ENCODE measurements around the gene SEMA3A.

The SEMA3A gene

DNA sequence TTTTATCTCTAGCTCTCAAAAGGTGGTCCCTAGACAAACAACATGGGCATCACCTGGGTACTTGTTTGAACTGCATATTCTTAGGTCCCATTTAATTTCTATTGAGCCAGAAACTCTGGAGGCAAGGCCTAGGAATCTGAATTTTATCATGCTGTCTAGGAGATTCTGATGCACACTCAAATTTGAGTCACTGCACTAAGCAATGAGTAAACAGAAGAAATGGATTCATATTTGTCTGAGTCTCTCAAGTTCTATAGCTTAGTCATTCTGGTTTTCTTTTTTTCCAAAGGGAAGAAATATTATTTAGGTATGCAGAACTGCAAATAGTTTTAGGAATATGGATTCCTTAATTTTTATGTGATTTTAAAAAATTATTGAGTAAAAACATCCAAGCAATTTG, 185.5 kb downstream of the SEMA3A start:
- no peak for DNase-seq (ENCODE audit: low spot score)

DNA sequence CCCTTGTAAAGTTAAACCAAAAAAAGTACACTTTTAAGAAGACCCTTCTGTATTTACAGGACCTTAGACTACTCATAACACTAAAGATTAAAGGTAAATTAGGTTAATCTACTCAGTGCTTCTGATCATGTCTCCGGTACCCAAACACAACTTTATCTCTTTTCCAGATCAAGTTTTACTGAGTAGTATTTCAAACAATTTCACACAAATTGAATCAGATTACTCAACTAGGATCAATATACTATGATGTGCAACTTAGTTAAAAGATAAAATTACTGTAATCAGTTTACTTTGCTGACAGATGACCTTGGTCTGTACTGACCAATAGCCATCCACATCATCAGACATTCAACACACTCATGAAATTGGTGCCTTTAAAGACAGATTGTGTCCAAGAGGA, 191.4 kb downstream of the SEMA3A start:
- no peak for DNase-seq (ENCODE audit: low spot score)

DNA sequence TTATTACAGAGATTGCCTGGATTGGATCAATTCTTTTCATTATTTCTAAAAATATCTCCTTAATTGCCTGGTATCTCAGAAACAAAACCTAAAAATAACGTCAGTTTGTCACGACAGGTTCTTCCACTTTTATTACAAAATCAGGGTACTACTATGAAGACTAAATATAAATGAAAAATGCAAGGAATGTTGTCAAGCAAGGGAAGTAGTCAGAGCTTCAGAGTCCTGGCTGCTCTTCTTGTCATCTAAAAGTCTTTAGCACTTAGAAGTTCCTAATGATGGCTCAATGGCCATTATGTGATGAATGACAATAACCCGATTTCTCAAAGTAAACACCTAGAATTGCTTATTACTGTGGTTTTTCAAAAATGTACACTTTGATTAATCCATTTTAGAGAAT, 192.2 kb downstream of the SEMA3A start:
- DNase-seq (ENCODE audit: low spot score): no peak

DNA sequence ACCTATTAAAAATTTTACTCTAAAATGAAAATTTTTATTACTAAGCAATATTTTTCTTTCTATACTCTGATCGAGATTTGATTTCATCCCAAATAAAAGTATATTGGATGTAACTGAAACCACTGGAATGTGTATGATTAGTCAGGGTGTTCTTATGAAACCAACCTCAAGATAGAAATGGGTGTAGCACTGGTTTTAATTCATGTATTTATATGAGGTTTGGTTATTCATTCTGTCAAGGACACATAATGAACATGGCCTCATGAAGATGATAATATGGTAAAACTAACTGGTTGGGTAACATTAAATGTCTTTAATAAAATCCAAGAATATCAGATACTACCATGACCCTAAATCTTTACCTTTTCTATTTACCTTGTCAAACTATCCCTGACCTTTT, 197.7 kb downstream of the SEMA3A start:
- no peak for DNase-seq (ENCODE audit: low spot score)

DNA sequence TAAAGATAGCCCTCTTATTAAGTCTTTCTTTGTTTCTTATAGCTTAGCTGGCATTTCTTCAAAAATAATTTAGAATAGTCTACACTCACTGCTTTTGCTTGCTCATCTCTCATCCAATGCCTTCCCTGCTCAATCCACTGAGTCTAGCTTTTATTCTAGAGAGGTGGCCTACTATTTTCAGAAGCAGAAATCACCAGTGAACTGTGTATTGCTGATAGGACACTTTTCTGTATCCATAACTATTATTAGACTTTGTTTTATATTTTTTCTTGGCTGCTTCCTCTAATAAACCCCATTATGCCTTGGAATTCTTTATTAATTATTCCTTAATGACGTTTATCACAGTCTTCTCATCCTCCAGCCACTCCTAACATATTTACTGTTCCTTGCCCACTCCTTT, 206.8 kb downstream of the SEMA3A start:
- no peak for DNase-seq (ENCODE audit: low spot score)

DNA sequence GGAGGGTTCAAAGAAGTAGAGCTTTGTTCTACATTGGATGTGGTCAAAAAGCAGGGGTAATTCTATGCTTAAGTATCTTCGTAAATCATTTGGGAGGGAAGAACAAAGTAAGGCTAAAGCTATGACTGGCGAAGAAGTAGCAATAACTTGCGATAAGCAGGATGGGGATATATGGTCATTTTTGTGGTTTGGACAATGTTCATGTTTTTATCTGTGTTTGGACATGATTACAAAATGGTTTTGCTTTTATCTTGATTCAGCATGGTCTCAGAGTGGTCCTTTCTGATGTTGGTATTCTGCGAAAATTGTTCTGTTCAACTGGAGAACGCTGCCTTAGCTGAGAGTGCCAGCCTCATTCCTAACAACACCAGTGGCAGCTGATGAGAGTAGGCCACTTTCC, 208.8 kb downstream of the SEMA3A start:
- no peak for DNase-seq (ENCODE audit: low spot score)

DNA sequence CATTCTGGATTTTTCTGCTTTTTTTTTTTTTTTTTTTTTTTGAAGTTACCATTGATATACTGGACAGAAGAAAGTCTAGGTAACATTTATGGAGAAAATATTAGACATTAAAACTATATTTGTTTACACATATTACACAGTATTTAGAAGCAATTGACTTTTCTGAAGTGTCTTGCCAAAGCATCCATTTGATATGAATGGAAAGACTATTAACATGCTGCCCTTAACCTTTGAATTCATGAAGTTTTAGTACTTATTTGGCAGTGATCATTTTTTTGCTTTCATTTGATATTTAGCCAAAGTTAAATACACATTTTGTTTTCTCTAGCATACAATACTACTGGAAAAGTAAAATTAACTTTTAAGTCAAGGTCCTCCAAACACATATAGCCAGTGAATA, 210.0 kb downstream of the SEMA3A start:
- no peak for DNase-seq (ENCODE audit: low spot score)

DNA sequence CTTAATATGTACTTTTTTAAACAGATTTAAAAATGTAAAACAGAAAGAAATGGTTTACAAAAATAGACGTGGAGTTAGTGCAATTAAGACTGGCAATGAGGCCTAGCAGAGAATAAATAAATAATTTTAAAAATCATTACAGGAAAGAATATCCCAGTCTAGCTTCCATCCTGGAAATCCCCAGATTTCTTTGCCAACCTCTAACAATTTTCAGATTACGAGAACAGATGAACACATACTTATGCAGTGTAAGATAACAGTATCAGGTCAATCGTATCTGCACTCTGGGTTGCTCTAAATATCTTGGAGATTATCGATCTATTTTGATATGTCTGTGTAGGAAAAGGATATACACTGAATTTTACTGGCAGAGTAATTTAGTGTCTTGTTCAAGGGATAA, 210.5 kb downstream of the SEMA3A start:
- no peak for DNase-seq (ENCODE audit: low spot score)

DNA sequence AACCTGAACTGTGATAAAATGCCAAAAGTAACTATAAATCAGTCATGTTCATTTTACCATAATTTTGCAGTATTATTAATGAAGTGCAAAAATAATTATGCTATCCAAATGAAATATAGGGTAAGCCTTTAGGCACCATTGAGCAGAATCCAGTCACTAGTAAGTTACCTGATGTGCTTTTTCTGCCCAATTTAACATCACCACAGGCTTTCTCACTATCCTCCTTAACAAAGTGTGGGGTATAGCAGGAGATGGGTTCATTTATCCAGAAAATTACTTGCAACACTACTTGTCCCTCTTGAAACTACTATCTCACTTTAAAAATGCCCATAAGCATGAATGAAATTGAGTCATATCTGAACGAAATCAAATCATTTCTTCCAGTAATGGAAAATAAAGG, 211.0 kb downstream of the SEMA3A start:
- no peak for DNase-seq (ENCODE audit: low spot score)

DNA sequence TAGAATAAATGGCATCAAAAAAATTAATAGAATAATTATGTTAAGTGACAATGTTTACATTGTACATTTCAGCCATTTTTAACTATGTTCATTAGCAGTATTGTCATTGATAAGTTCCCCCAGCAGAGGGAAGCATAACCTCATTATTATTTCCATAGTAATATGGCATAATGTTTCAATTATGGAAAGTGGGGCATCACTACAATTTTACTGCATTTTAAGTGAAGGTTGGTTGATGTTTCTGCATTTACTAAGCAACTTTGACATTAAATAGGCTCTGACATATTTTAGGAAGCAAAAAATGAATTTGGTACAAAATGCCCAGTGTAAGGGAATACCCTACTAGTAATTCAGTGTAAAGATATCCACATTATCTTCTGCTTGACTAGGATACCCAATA, 218.3 kb downstream of the SEMA3A start:
- peak; percentile 35 for DNase-seq (ENCODE audit: low spot score)

DNA sequence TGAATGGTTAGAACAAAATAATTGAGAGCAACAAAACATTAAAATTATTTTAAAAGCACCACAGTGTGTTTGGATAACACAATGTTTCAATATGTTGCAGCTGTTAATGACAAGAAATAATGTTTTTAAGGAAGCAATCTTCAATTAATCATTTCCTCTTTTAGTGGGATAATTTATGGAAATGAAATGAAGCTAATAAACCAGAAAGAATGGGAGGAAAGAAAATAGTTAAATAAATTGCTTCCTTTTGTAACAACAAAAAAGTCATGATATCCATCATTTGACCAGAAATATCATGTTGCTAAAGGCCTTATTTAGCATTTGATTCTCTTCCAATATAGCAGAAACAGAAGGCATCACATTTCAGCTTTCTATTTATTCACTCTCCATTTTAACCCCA, 224.5 kb downstream of the SEMA3A start:
- no peak for DNase-seq (ENCODE audit: low spot score)

DNA sequence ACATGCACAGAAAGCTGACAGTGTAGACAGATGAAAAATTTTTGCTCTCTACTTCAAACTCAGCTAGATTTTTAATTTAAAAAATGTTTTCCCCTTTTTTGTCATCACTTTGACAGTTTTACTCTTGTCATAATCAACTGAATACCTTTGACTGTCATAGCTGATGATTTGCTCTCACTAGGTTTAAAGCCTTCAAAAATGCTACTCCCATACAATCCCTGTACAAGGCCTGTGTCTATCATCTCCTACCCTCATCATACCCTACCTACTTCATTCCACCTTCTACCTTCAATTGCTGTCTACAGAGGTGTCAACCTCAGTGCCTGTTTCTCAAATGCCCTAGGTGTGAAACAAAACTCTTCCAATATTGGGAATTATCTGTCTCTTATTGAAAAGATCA, 230.3 kb downstream of the SEMA3A start:
- no peak for DNase-seq (ENCODE audit: low spot score)

DNA sequence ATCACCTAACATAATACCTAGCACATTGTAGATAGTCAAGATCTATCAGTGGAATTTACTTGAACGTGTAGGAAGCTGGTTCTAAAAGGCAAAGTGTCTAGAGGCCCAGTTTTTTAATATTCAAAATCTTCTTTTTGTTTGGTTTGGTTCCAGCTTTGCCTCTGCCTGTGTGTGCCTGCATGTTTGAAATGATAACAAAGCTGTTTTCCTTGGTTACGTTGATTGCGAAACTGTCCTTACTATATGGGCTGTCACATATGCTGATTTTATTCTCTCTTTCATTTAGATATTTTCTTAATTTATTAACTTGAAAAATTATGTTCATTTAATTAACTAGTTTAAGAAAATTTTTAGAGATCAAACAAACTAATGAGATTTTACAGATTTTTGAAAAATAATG, 237.3 kb downstream of the SEMA3A start:
- no peak for DNase-seq (ENCODE audit: low spot score)

DNA sequence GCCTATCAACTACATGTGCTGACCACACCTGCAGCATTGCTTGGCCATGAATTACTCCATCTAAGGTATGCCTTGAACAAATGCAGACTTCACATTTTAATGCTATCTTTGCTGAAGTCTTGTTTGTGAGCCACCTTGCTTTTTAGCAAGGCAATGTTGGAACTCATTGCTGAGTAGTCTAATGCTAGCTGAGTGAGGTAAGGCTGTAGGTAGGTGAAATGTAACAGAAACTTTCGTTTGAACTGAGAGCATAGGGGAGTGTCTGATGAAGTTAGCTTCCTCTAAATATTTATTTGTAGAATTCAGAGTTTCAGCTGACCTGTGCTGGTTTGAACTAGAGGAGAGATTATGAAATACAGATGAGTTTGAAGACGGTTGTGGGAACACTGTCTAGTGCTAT, 238.5 kb downstream of the SEMA3A start:
- no peak for DNase-seq (ENCODE audit: low spot score)

DNA sequence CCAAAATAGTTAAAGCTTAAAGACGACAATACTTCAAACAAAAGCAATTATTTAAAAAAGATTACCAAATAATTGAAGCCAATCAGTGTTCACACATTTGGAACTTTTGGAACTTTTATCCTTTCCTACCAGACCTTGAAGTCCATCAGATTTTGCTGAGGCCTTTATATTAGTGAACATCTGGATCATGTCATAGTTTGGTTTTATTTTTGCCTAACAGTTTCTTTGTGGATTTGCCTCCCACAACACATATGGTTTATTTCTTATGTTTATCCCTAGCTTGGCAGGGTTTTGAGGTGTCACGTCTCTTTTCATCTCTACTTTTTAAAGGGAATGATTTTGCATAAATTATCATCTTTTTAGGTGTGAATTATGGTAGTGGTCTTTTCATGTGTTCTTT, 242.4 kb downstream of the SEMA3A start:
- no peak for DNase-seq (ENCODE audit: low spot score)

DNA sequence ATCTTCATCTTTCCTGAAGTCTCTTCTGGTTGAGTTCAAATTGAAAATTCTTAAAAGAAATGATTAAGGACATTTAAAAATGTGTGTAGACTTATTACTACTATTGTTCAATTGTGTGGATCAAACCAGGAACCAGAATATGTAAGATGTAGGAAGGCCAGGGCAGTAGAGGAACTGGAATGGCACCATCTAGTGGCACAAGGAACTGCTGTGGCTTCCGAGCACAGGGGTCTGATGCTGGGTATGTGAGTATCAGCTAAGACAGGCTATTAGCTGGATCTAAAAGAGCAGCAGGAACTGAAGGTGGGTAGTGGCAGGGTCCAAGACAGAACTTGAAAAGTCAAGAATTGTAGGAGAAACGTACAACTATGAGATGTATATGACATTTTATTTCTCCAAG, 247.3 kb downstream of the SEMA3A start:
- DNase-seq (ENCODE audit: low spot score): no peak

DNA sequence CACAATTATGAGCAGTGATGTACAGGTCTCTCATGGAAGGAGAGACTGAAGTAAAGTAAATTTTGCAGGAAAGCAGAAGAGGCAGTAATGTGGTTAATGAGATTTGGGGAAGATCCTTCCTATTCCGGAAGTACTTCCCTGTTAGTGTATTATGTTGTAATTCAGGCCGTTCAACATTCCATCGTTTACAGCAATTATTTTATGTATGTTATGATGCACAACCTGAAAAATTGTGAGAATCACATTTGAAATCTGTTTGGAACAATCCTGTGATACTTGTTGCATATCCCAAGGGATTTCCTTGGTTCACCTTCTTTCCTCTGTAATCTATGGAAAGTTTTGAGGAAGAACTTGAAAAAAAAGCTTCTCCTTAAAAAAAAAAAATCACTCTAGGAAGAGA, 247.8 kb downstream of the SEMA3A start:
- DNase-seq (ENCODE audit: low spot score): no peak

DNA sequence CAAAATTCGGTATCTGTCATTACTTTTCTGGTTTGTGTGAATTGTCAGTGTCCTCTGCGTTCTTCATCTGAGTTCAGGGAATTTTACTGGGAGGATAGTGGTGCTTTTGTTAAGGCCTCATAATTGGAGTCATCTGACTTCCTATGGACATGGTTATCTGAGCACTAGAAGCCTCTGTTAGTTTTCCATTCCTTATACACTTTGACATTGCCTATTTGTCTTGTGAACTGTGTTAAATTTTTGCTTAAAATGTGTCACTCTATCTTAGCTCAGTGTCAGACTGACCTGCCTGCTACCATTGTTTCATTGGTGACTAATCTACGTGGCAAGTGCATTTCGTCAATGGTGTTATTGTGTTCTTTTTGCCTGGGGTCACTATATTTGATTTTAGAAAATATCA, 253.3 kb downstream of the SEMA3A start:
- DNase-seq (ENCODE audit: low spot score): no peak

DNA sequence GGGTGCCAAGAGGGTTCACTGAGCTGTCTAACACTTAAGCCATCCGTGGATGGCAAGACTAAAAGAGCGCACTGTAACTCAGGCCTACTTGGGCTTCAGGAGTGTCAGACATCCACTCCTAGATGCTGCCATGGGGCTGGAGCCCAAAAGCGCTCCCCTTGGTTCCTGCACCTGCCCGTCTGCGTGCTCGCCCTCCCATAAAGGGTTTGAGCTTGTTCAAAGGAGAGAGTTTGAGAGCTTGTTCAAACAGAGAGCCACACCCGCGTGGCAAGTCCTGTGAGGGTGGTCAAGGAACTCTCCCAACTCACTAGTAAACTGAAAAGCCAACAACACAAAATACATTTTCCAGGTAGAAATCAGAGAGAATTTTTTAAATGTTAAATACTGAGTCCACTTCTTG, 256.7 kb downstream of the SEMA3A start:
- no peak for DNase-seq (ENCODE audit: low spot score)

DNA sequence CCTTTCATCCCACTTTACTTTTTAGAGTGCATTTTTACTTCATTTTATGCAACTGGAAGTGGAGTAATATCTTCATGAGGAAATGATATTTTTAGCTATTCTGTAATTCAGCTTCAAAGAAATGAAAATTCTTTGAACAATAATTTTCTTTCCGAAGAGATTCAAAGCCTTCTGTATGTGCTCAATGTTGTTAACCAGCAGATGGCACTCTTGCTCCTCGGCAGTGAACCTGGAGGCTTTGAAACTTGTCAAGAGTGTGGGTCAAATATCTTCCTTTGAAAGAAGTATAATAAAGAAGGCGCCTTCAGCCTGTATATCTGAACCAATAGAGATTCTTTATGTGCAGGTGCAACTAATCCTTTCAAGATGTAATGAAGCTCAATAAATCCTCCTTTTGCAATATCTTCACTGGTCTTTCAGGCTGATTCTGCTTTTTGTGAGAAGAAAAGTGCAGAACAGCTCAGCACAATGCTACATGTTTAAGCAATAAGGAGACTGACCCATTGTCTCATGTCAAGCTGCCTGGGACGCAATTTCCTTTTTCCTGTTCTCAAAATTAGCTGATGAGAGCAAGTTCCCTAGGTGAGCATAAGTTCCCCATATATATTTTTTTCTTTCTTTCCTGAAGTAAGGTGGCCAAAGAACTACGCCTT, 258.4 kb downstream of the SEMA3A start:
- peak; percentile 30 for DNase-seq (ENCODE audit: low spot score)

DNA sequence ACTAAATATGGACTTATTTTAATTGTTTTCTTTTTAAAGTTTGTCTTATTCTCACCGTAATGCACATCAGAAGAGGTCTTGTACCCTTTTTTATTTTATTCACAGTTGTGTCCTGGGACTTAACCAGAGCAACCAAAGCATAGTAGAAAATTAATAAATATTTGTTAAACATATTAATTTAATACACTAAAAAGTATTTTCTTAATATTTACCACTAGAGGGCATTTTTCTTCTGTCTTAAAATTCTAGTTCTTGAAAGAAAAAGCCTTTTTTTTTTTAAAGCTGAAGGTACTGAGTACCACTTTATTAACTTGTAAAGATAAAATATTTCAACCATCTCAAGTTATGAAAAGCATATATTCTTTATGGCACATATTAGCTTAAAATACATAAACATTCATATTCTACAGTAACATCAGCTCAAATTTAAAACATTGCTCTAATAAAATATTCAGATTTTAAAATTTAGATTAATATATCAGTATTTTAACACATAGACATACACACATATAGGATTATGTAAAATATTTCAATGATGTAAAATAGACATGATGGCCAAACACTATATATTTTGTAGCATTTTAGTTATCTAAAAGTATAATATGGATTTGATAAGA, 260.4 kb downstream of the SEMA3A start:
- no peak for DNase-seq (ENCODE audit: low spot score)

DNA sequence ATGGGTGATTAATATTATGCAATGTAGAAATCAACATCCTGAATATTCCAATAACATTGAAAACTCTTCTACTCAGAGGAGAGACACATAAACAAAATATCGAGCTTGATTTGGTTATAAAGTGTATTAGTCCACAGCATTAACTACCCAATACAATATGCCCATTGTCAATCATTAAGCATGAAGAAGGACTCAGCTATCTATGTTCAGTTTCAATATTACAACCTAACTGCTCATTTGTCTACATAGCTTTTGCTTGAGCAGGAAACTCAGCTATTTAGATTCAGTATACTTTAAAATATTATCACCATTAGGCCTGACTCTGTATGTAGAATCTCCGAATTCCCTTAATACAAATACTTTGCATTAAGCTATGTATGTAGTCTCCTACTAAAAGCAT, 262.6 kb downstream of the SEMA3A start:
- DNase-seq (ENCODE audit: low spot score): no peak

DNA sequence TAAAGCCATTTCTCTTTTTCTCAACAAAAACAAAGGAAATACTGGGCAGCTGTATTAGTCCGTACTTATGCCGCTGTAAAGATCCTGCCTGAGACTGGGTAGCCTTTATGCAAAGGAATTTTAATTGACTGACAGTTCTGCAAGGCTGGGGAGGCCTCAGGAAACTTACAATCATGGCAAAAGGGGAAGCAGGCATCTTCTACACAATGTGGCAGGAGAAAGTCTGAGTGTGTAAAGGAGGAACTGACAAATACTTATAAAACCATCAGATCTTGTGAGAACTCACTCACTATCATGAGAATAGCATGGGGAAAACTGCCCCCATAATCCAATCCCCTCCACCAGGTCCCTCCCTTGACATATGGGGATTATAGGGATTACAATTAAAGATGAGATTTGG, 264.3 kb downstream of the SEMA3A start:
- no peak for DNase-seq (ENCODE audit: low spot score)

DNA sequence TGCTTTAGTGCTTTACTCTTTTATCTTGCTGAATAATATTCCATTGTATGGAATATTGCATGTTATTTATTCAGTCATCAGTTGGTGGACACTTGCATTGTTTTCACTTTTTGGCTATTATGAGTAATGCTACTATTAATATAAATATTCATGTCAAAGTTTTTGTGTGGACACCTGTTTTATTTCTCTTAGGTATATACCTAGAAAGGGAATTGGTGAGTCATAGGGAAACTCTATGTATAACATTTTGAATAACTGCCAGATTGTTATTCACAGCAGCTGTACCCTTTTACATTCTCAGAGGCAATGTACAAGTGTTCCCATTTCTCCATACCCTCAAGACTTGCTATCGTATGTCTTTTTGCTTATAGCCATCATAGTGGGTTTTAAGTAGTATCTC, 268.7 kb downstream of the SEMA3A start:
- no peak for DNase-seq (ENCODE audit: low spot score)
